Effector memory CD8-positive, alpha-beta T cell (primary cell): ENCODE measurements around the gene MED13L.

Experiments used
- ATAC-seq: fragments of 150-1000 bp; cut with Tn5 transposase; replicated peaks from 2 replicates; pipeline ENCODE4 v1.10.0; 2021; ENCODE audit warnings: mild to moderate bottlenecking, moderate library complexity
- DNase-seq, 3 experiments: peaks; one replicate each; pipeline ENCODE4 v3.0.0; 2021
- H3K27ac Mint-ChIP-seq, 2 donors: one replicate each; pipeline ENCODE4 v1.8.0; 2022; ENCODE audit warnings: mild to moderate bottlenecking in 2 of 2, mixed read lengths in 2 of 2, moderate library complexity in 2 of 2
- H3K27me3 Mint-ChIP-seq, 2 donors: one replicate each; pipeline ENCODE4 v1.8.0; 2022; ENCODE audit warnings: mixed read lengths in 2 of 2
- H3K36me3 Mint-ChIP-seq: one replicate; pipeline ENCODE4 v1.8.0; 2022; ENCODE audit warnings: mild to moderate bottlenecking, moderate library complexity, mixed read lengths; ENCODE audit not compliant: insufficient read depth
- H3K4me1 Mint-ChIP-seq, 2 donors: one replicate each; pipeline ENCODE4 v1.8.0; 2022; ENCODE audit warnings: low read depth in 2 of 2, mixed read lengths in 2 of 2
- H3K4me3 Mint-ChIP-seq, 2 donors: one replicate each; pipeline ENCODE4 v1.8.0; 2022; ENCODE audit warnings: mild to moderate bottlenecking in 2 of 2, mixed read lengths in 2 of 2, moderate library complexity in 2 of 2
- H3K9me3 Mint-ChIP-seq, 2 donors: one replicate each; pipeline ENCODE4 v1.8.0; 2022; ENCODE audit warnings: mixed read lengths in 2 of 2

Gene MED13L

GRCh38 chr12:116067892-116068291 is 209.6 kb downstream of the MED13L start:
- no peaks in the 10 kb centered on the region for H3K27me3 Mint-ChIP-seq
- ATAC-seq = no peak
- no peak overlapping the region for H3K27ac Mint-ChIP-seq
- H3K9me3 Mint-ChIP-seq = no peaks in the 10 kb centered on the region
- H3K4me3 Mint-ChIP-seq = no peak overlapping the region
- DNase-seq = no peak
- H3K4me1 Mint-ChIP-seq = peaks cover 10 to 24% of the 10 kb centered on the region in 2 donors
- H3K36me3 Mint-ChIP-seq = peaks cover 5% of the 10 kb centered on the region

- peak overlapping the region in 1 of 2 donors; percentile 9 for H3K27ac Mint-ChIP-seq
- H3K9me3 Mint-ChIP-seq = no peaks in the 10 kb centered on the region
- H3K4me3 Mint-ChIP-seq = no peak overlapping the region
- peaks cover 8 to 29% of the 10 kb centered on the region in 2 donors for H3K4me1 Mint-ChIP-seq
- ATAC-seq (peak; percentile 76), DNase-seq (peak; percentile 25 to 48 (median 28))
- peaks cover 5% of the 10 kb centered on the region for H3K36me3 Mint-ChIP-seq
- no peaks in the 10 kb centered on the region for H3K27me3 Mint-ChIP-seq
These were observed 210.9 kb downstream of the MED13L start for GRCh38 chr12:116066381-116067230.

DNA sequence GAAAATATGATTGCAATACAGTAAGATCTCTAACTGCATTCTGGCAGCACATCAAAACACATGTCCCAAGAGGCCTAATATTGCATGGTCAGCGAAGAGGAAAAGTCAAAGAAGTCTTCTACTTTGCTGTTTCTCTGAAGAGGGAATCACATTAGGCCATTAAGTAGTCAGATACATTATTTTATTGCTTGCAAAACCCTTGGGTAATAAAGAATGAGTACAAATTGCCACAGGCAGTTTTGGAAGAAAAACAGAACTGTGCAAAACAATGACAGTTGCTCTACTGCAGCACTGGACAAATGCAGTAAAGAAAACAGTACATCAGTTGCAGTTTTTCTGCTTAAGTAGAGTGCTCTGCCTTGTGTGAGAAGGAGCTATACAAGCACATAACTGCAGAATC is 211.9 kb downstream of the MED13L start:
- no peak overlapping the region for H3K27ac Mint-ChIP-seq
- H3K9me3 Mint-ChIP-seq = no peaks in the 10 kb centered on the region
- H3K27me3 Mint-ChIP-seq = no peaks in the 10 kb centered on the region
- peaks cover 5% of the 10 kb centered on the region for H3K36me3 Mint-ChIP-seq
- peaks cover 14 to 33% of the 10 kb centered on the region in 2 donors for H3K4me1 Mint-ChIP-seq
- DNase-seq = no peak
- no peak overlapping the region for H3K4me3 Mint-ChIP-seq
- no peak for ATAC-seq

GRCh38 chr12:116064493-116064892 is 213.0 kb downstream of the MED13L start:
- Mint-ChIP-seq H3K36me3 (peaks cover 5% of the 10 kb centered on the region), H3K27ac (no peak overlapping the region), H3K4me3 (no peak overlapping the region), H3K9me3 (no peaks in the 10 kb centered on the region), H3K27me3 (no peaks in the 10 kb centered on the region), H3K4me1 (peaks cover 16 to 35% of the 10 kb centered on the region in 2 donors)
- DNase-seq (no peak), ATAC-seq (no peak)

GRCh38 chr12:116062698-116063097 is 214.8 kb downstream of the MED13L start:
- no peak for ATAC-seq
- no peak for DNase-seq
- Mint-ChIP-seq H3K4me1 (peaks cover 18 to 31% of the 10 kb centered on the region in 2 donors), H3K36me3 (peaks cover 8% of the 10 kb centered on the region), H3K9me3 (no peaks in the 10 kb centered on the region), H3K27me3 (no peaks in the 10 kb centered on the region), H3K27ac (peak overlapping the region in 1 of 2 donors; percentile 20), H3K4me3 (no peak overlapping the region)

GRCh38 chr12:116060764-116061163 is 216.7 kb downstream of the MED13L start:
- no peaks in the 10 kb centered on the region for H3K9me3 Mint-ChIP-seq
- no peak for DNase-seq
- H3K27me3 Mint-ChIP-seq = no peaks in the 10 kb centered on the region
- ATAC-seq = peak; percentile 92
- H3K4me1 Mint-ChIP-seq = peaks cover 14 to 36% of the 10 kb centered on the region in 2 donors
- H3K27ac Mint-ChIP-seq = peak overlapping the region; percentile 76 to 88
- peak overlapping the region; percentile 54 to 72 for H3K4me3 Mint-ChIP-seq
- peaks cover 4% of the 10 kb centered on the region for H3K36me3 Mint-ChIP-seq

GRCh38 chr12:116059904-116060303 is 217.6 kb downstream of the MED13L start:
- H3K4me3 Mint-ChIP-seq = no peak overlapping the region
- H3K9me3 Mint-ChIP-seq = no peaks in the 10 kb centered on the region
- DNase-seq = no peak
- H3K4me1 Mint-ChIP-seq = peaks cover 15 to 38% of the 10 kb centered on the region in 2 donors
- no peaks in the 10 kb centered on the region for H3K27me3 Mint-ChIP-seq
- no peak for ATAC-seq
- peak overlapping the region; percentile 76 to 88 for H3K27ac Mint-ChIP-seq
- H3K36me3 Mint-ChIP-seq = peaks cover 4% of the 10 kb centered on the region

DNA sequence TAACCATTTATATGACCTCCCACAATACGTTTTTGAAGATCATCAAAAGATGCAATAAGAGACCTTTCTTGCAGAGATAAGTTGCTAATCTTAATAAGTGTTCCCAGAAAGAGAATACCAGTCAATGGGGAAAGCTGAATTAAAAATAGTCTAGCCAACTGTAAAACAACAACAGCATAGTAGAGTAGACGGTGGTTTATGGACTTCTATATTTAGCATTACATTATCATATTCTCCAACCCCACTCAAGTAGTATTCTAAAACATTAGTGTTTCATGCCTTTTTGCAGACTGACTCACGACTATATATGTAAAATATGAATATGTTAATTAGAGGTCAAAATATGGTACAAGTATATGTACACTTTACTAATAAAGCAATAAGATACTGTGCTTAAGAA is 218.9 kb downstream of the MED13L start:
- Mint-ChIP-seq H3K27me3 (no peaks in the 10 kb centered on the region), H3K4me3 (no peak overlapping the region), H3K4me1 (peaks cover 15 to 39% of the 10 kb centered on the region in 2 donors), H3K36me3 (peaks cover 4% of the 10 kb centered on the region), H3K9me3 (no peaks in the 10 kb centered on the region), H3K27ac (no peak overlapping the region)
- no peak for DNase-seq
- ATAC-seq = no peak

GRCh38 chr12:116057356-116057755 is 220.1 kb downstream of the MED13L start:
- peaks cover 4% of the 10 kb centered on the region for H3K36me3 Mint-ChIP-seq
- H3K9me3 Mint-ChIP-seq = no peaks in the 10 kb centered on the region
- no peak for DNase-seq
- no peaks in the 10 kb centered on the region for H3K27me3 Mint-ChIP-seq
- no peak overlapping the region for H3K27ac Mint-ChIP-seq
- H3K4me1 Mint-ChIP-seq = peaks cover 15 to 42% of the 10 kb centered on the region in 2 donors
- no peak for ATAC-seq
- H3K4me3 Mint-ChIP-seq = no peak overlapping the region

DNA sequence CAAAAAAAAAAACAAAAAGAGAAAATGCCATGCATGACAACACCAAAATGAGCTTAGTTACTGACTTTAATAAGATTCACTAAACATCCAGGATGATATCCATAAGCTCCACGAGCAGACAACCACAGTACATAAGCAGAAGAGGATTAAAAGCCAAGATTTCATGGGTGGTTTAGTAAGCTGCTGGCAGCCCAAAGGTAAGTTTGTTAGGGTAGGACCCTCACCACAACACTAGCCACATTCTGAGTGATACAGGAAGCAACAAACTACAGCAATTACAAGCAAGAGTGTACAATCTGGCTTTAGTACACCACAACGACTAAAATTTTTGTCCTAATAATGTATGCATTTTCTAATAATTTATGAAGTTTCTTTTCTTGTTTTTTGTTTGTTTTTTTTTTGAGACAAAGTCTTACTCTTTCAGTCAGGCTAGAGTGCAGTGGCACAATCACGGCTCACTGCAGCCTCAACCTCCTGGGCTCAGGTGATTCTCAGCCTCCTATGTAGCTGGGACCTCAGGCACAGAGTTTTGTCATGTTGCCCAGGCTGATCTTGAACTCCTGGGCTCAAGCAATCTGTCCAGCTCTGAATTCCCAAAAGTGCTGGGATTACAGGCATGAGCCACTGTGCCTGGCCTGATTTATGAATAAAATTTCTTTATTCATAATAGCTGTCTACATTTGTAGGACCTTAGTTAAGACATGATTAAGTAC is 221.4 kb downstream of the MED13L start:
- H3K4me1 Mint-ChIP-seq = peaks cover 14 to 40% of the 10 kb centered on the region in 2 donors
- H3K9me3 Mint-ChIP-seq = no peaks in the 10 kb centered on the region
- H3K27ac Mint-ChIP-seq = no peak overlapping the region

GRCh38 chr12:116054280-116054679 is 223.2 kb downstream of the MED13L start:
- Mint-ChIP-seq H3K9me3 (no peaks in the 10 kb centered on the region), H3K27ac (no peak overlapping the region), H3K4me3 (no peak overlapping the region), H3K27me3 (no peaks in the 10 kb centered on the region), H3K4me1 (peaks cover 10 to 38% of the 10 kb centered on the region in 2 donors), H3K36me3 (peaks cover 4% of the 10 kb centered on the region)
- no peak for DNase-seq
- no peak for ATAC-seq

More for the DNA sequence above, 221.4 kb downstream of the MED13L start:
- H3K4me3 Mint-ChIP-seq = no peak overlapping the region
- ATAC-seq = no peak
- peaks cover 4% of the 10 kb centered on the region for H3K36me3 Mint-ChIP-seq
- no peak for DNase-seq
- no peaks in the 10 kb centered on the region for H3K27me3 Mint-ChIP-seq

DNA sequence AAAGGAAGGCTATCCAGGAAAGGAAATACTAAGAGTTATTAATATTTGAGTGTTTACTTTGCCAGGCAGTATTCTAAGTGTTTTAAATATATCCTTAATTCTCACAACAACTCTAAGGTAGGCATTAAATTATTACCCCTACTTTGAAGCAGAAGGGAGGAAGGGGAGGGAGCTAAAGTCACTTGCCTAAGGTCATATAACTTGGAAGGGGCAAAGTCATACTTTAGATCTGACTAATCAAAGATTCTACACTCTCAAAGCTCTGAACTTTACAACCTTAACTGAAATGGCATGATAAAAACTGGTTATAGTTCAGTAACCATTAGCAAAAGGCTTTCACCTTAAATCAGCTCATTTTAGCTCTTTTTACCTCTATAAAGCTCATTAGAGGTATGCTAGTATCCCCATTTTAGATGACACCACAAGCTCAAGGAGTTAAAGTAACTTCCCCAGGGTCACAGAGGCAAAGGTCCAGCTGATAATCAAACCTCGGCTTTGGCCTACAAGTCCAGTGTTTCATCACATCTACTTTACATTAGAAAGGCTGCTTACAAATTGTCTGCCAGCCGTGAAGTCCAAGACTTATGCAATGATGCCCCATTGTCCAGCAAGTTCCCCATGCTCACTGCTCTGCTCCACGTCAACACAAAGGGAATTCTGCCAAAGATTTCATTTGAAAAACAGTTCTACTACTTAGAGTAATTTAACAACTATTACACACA is 223.9 kb downstream of the MED13L start:
- DNase-seq (no peak), ATAC-seq (no peak)
- no peaks in the 10 kb centered on the region for H3K36me3 Mint-ChIP-seq
- peaks cover 10 to 43% of the 10 kb centered on the region in 2 donors for H3K4me1 Mint-ChIP-seq
- no peak overlapping the region for H3K27ac Mint-ChIP-seq
- no peak overlapping the region for H3K4me3 Mint-ChIP-seq
- H3K27me3 Mint-ChIP-seq = no peaks in the 10 kb centered on the region
- H3K9me3 Mint-ChIP-seq = no peaks in the 10 kb centered on the region

GRCh38 chr12:116050275-116050674 is 227.2 kb downstream of the MED13L start:
- no peaks in the 10 kb centered on the region for H3K27me3 Mint-ChIP-seq
- no peaks in the 10 kb centered on the region for H3K9me3 Mint-ChIP-seq
- ATAC-seq (no peak), DNase-seq (no peak)
- no peaks in the 10 kb centered on the region for H3K36me3 Mint-ChIP-seq
- peaks cover 12 to 45% of the 10 kb centered on the region in 2 donors for H3K4me1 Mint-ChIP-seq
- H3K27ac Mint-ChIP-seq = no peak overlapping the region
- H3K4me3 Mint-ChIP-seq = no peak overlapping the region
